H1 (cell line): ENCODE results near the gene SIRT6. TPM values are rescaled to one million over a fixed set of nuclear protein-coding genes. Genes with fewer than 3 reads are reported as not detected.

ENCODE experiments used
- CTCF ChIA-PET: fragments of 300-600 bp; sonication (Branson Sonifier 250); formaldehyde crosslinking; loops from one replicate; lab custom pipeline; 2021; ENCODE audit not compliant: partially characterized antibody; lab: Charles Lee
- POLR2A ChIA-PET: fragments of 300-600 bp; sonication (Branson Sonifier 250); formaldehyde crosslinking; loops from one replicate; lab custom pipeline; 2021; ENCODE audit warnings: inconsistent platforms; ENCODE audit not compliant: partially characterized antibody; lab: Charles Lee
- DNase-seq, 2 experiments: peaks; one replicate each; pipeline versions ENCODE4 v3.0.0 to v3.0.0-alpha.2; 2010 to 2022; ENCODE audit warnings: low spot score in 2 of 2, low read depth in 1 of 2, mixed read lengths in 1 of 2
- FAIRE-seq: peaks from 2 replicates; lab custom pipeline; 2011; peaks lifted over from hg19 to GRCh38; lab: Jason Lieb, UNC
- H2AFZ ChIP-seq: 2 replicates; pipeline ENCODE4 v1.8.1; 2012; ENCODE audit warnings: low read length, inconsistent platforms
- H2AK5ac ChIP-seq: 2 replicates; pipeline ENCODE4 v1.6.1; 2013; ENCODE audit warnings: low read depth, low read length
- H2BK120ac ChIP-seq: replicated peaks from 2 replicates; pipeline ENCODE3; 2013; ENCODE audit warnings: low read depth, low read length, inconsistent platforms
- H2BK12ac ChIP-seq: 2 replicates; pipeline ENCODE4 v1.6.1; 2013; ENCODE audit warnings: low read depth, low read length
- H2BK15ac ChIP-seq: 2 replicates; pipeline ENCODE4 v1.6.1; 2013; ENCODE audit warnings: low read length
- H2BK20ac ChIP-seq: 2 replicates; pipeline ENCODE4 v1.6.1; 2013; ENCODE audit warnings: low read length
- H2BK5ac ChIP-seq: 2 replicates; pipeline ENCODE4 v1.6.1; 2013; ENCODE audit warnings: low read depth, low read length
- H3K14ac ChIP-seq: 2 replicates; pipeline ENCODE4 v1.6.1; 2013; ENCODE audit warnings: inconsistent platforms; ENCODE audit not compliant: insufficient read length
- H3K18ac ChIP-seq: 2 replicates; pipeline ENCODE4 v1.6.1; 2013; ENCODE audit warnings: low read length; ENCODE audit errors: extremely low read depth
- H3K23ac ChIP-seq: 2 replicates; pipeline ENCODE4 v1.6.1; 2013; ENCODE audit warnings: inconsistent platforms; ENCODE audit not compliant: insufficient read length
- H3K23me2 ChIP-seq: 2 replicates; pipeline ENCODE4 v1.6.1; 2013; ENCODE audit warnings: low read depth, low read length
- H3K27ac ChIP-seq: 2 replicates; pipeline ENCODE4 v1.6.1; 2011; ENCODE audit warnings: low read depth, low read length, inconsistent platforms
- H3K27me3 ChIP-seq, 4 experiments: replicated peaks in 1 of 4; 1 replicate in 1 of 4; 2 replicates in 3 of 4; pipeline versions ENCODE4 v1.6.1 to v1.8.1; 2011 to 2013; ENCODE audit warnings: low read length in 3 of 4, mild to moderate bottlenecking in 3 of 4, inconsistent platforms in 2 of 4, mixed read lengths in 2 of 4, moderate library complexity in 1 of 4; ENCODE audit not compliant: control insufficient read depth in 3 of 4, insufficient read depth in 3 of 4; ENCODE audit errors: extremely low read depth in 1 of 4
- H3K36me3 ChIP-seq, 4 experiments: 2 replicates each; pipeline versions ENCODE4 v1.6.1 to v1.8.1; 2011 to 2013; ENCODE audit warnings: mild to moderate bottlenecking in 4 of 4, low read length in 3 of 4, moderate library complexity in 2 of 4, control low read depth in 1 of 4, inconsistent platforms in 1 of 4; ENCODE audit not compliant: insufficient read depth in 4 of 4, control insufficient read depth in 2 of 4
- H3K4ac ChIP-seq: replicated peaks from 2 replicates; pipeline ENCODE3; 2013; ENCODE audit warnings: low read length, low read depth, mixed read lengths, inconsistent platforms; ENCODE audit not compliant: insufficient read length
- H3K4me1 ChIP-seq, 4 experiments: replicated peaks in 1 of 4; 1 replicate in 1 of 4; 2 replicates in 3 of 4; pipeline versions ENCODE4 v1.6.1 to v1.8.1; 2011 to 2013; ENCODE audit warnings: low read length in 3 of 4, inconsistent platforms in 2 of 4, mixed read lengths in 1 of 4; ENCODE audit not compliant: insufficient read depth in 4 of 4, control insufficient read depth in 3 of 4
- H3K4me2 ChIP-seq, 2 experiments: 2 replicates each; pipeline versions ENCODE4 v1.6.1 to v1.8.1; 2011 to 2013; ENCODE audit warnings: low read depth in 2 of 2, low read length in 2 of 2, control low read depth in 1 of 2, inconsistent platforms in 1 of 2, mild to moderate bottlenecking in 1 of 2; ENCODE audit not compliant: insufficient read depth in 1 of 2
- H3K4me3 ChIP-seq, 4 experiments: fragments of 200-600, 300-600 bp in 1 of 4; sonication (generic), shearing (Covaris generic), sonication (Bioruptor Twin) in 1 of 4; 2 replicates each; pipeline versions ENCODE4 v1.5.1 to v1.8.1; 2011 to 2016; ENCODE audit warnings: low read length in 4 of 4, low read depth in 3 of 4, control low read depth in 2 of 4, inconsistent platforms in 2 of 4, mild to moderate bottlenecking in 2 of 4, mixed read lengths in 1 of 4, moderate library complexity in 1 of 4; ENCODE audit not compliant: insufficient read depth in 2 of 4; ENCODE audit errors: extremely low read depth in 1 of 4
- H3K56ac ChIP-seq: replicated peaks from 2 replicates; pipeline ENCODE3; 2013; ENCODE audit warnings: low read depth, mild to moderate bottlenecking, mixed read lengths, low read length, inconsistent platforms; ENCODE audit not compliant: insufficient read length
- H3K79me1 ChIP-seq: 2 replicates; pipeline ENCODE4 v1.6.1; 2013; ENCODE audit warnings: low read depth, low read length, control low read depth
- H3K79me2 ChIP-seq, 2 experiments: 2 replicates each; pipeline versions ENCODE4 v1.6.1 to v1.8.1; 2012 to 2013; ENCODE audit warnings: low read length in 2 of 2, mild to moderate bottlenecking in 2 of 2, inconsistent platforms in 1 of 2; ENCODE audit not compliant: insufficient read depth in 2 of 2, control insufficient read depth in 1 of 2
- H3K9ac ChIP-seq, 4 experiments: replicated peaks in 1 of 4; 1 replicate in 1 of 4; 2 replicates in 3 of 4; pipeline versions ENCODE4 v1.6.1 to v1.8.1; 2011 to 2013; ENCODE audit warnings: low read depth in 3 of 4, low read length in 3 of 4, control low read depth in 2 of 4, mild to moderate bottlenecking in 2 of 4, moderate library complexity in 2 of 4, inconsistent platforms in 1 of 4; ENCODE audit errors: extremely low read depth in 1 of 4
- H3K9me3 ChIP-seq, 2 experiments: 2 replicates each; pipeline versions ENCODE4 v1.6.1 to v1.8.1; 2012 to 2013; ENCODE audit warnings: mild to moderate bottlenecking in 2 of 2, moderate library complexity in 2 of 2, control low read depth in 1 of 2, inconsistent platforms in 1 of 2, low read depth in 1 of 2, low read length in 1 of 2, mixed read lengths in 1 of 2; ENCODE audit not compliant: insufficient read depth in 2 of 2
- H4K20me1 ChIP-seq, 2 experiments: replicated peaks in 1 of 2; 2 replicates each; pipeline versions ENCODE3 to v1.8.1; 2011 to 2013; ENCODE audit warnings: inconsistent platforms in 2 of 2, low read length in 2 of 2, mild to moderate bottlenecking in 1 of 2; ENCODE audit not compliant: insufficient read depth in 2 of 2, control insufficient read depth in 1 of 2
- H4K5ac ChIP-seq: 2 replicates; pipeline ENCODE4 v1.6.1; 2013; ENCODE audit warnings: low read length, low read depth, mixed read lengths, inconsistent platforms; ENCODE audit not compliant: insufficient read length
- H4K8ac ChIP-seq: 2 replicates; pipeline ENCODE4 v1.8.0; 2013; ENCODE audit warnings: mild to moderate bottlenecking, moderate library complexity, low read length, inconsistent platforms; ENCODE audit not compliant: insufficient read depth; ENCODE audit errors: extremely low read depth
- H4K91ac ChIP-seq: replicated peaks from 2 replicates; pipeline ENCODE3; 2013; ENCODE audit warnings: low read length, mixed read lengths, inconsistent platforms; ENCODE audit not compliant: insufficient read length
- ATF3 ChIP-seq: IDR thresholded peaks from 2 replicates; pipeline ENCODE4 v1.6.1; 2011; ENCODE audit warnings: low read depth, mild to moderate bottlenecking, low read length; ENCODE audit not compliant: insufficient read depth
- CEBPB ChIP-seq: IDR thresholded peaks from 2 replicates; pipeline ENCODE4 v1.6.1; 2012; ENCODE audit warnings: low read depth, low read length
- CREB1 ChIP-seq: IDR thresholded peaks from 2 replicates; pipeline ENCODE4 v1.6.1; 2012; ENCODE audit warnings: inconsistent platforms
- CTBP2 ChIP-seq: IDR thresholded peaks from 2 replicates; pipeline ENCODE4 v1.7.0; 2011; ENCODE audit warnings: borderline replicate concordance, mild to moderate bottlenecking, moderate library complexity, mixed read lengths, low read length; ENCODE audit not compliant: insufficient read depth, insufficient read length
- FOSL1 ChIP-seq: IDR thresholded peaks from 2 replicates; pipeline ENCODE4 v1.6.1; 2011; ENCODE audit warnings: mild to moderate bottlenecking, low read depth, low read length, moderate library complexity; ENCODE audit not compliant: insufficient read depth
- HDAC6 ChIP-seq: IDR thresholded peaks from one replicate; pipeline ENCODE4 v1.7.1; 2012; ENCODE audit warnings: low read depth, mild to moderate bottlenecking, inconsistent platforms, low read length, moderate library complexity
- KDM4A ChIP-seq: IDR thresholded peaks from one replicate; pipeline ENCODE4 v1.7.1; 2012; ENCODE audit warnings: low read depth, mild to moderate bottlenecking, moderate library complexity, low read length, inconsistent platforms; ENCODE audit not compliant: severe bottlenecking
- KDM5A ChIP-seq: fragments of 200-600 bp; IDR thresholded peaks from 2 replicates; pipeline ENCODE4 v1.7.1; 2012; ENCODE audit warnings: mild to moderate bottlenecking, low read length, inconsistent platforms, mixed read lengths
- PHF8 ChIP-seq: fragments of 200-600 bp; sonication (generic); conservative IDR thresholded peaks from 2 replicates; pipeline ENCODE4 v1.7.1; 2012; ENCODE audit warnings: low read depth, mild to moderate bottlenecking, inconsistent platforms, low read length, moderate library complexity
- POLR2A ChIP-seq, 2 experiments: IDR thresholded peaks; 1 replicate in 1 of 2; 2 replicates in 1 of 2; pipeline ENCODE4 v1.6.1; 2011; ENCODE audit warnings: low read depth in 2 of 2, low read length in 2 of 2, mild to moderate bottlenecking in 2 of 2; ENCODE audit errors: control extremely low read depth in 1 of 2
- SUZ12 ChIP-seq: fragments of 200-600 bp; sonication (generic); IDR thresholded peaks from 2 replicates; pipeline ENCODE4 v1.6.1; 2012; ENCODE audit warnings: mild to moderate bottlenecking, inconsistent platforms, low read length, moderate library complexity, mixed read lengths
- TAF1 ChIP-seq: IDR thresholded peaks from 2 replicates; pipeline ENCODE4 v1.6.1; 2011; ENCODE audit warnings: mild to moderate bottlenecking, low read depth, low read length
- TAF7 ChIP-seq: optimal IDR thresholded peaks from 2 replicates; pipeline ENCODE3; 2011; ENCODE audit warnings: low read depth, mild to moderate bottlenecking, inconsistent platforms, low read length, moderate library complexity, borderline replicate concordance
- TCF12 ChIP-seq: IDR thresholded peaks from 2 replicates; pipeline ENCODE4 v1.6.1; 2011; ENCODE audit warnings: low read depth, mild to moderate bottlenecking, low read length
- WGBS, 2 experiments: shearing (Covaris generic) in 1 of 2; methylation state at CpG; one replicate each; pipeline versions ENCODE4 v1.1.6 to v1.1.7; 2013 to 2015; ENCODE audit warnings: low lambda C conversion rate in 2 of 2, mixed read lengths in 2 of 2, inconsistent platforms in 1 of 2, low coverage in 1 of 2, missing lambda C conversion rate in 1 of 2; ENCODE audit not compliant: insufficient replicate concordance in 2 of 2, insufficient coverage in 1 of 2, insufficient read length in 1 of 2; ENCODE audit errors: extremely low coverage in 1 of 2, missing lambda C conversion rate in 1 of 2; 5-methylcytosine and 5-hydroxymethylcytosine counted together
- polyA plus RNA-seq, 7 experiments: library from polyadenylated mRNA; depleted of rRNA in 3 of 7; stranded (reverse) in 5 of 7; unstranded in 2 of 7; fragments of >200 nt in 5 of 7; fragments of 200-250 nt in 2 of 7; gene quantifications; 1 replicate in 5 of 7; 2 replicates in 1 of 7; 4 replicates in 1 of 7; pipeline versions ENCODE4 v1.2.1 to v1.2.3, GENCODE V29; 2011 to 2013; ENCODE audit warnings: missing spikeins in 2 of 7, mixed read lengths in 2 of 7
- total RNA-seq: library from RNA; stranded (reverse); fragmentation: NEBNext Ultra II Directional; extraction: Animal tissue kit (Norgen Biotek cat#: 25700); gene quantifications from 2 replicates; pipeline ENCODE4 v1.2.1, GENCODE V29; 2021

SIRT6 gene
- total and polyA plus RNA-seq, 2 of the 8 experiments (the other 6 are each of a cell fraction or from before 2014, with no cell fraction given), result 25.2 to 27.0 TPM

- Histone ChIP-seq H3K14ac (no peak overlapping the region), H2BK15ac (no peak overlapping the region), H3K4ac (no peak overlapping the region), H3K23ac (no peak overlapping the region), H2BK12ac (no peak overlapping the region), H4K91ac (no peak overlapping the region), H3K79me1 (peaks cover 2% of the 10 kb centered on the region), H3K36me3 (no peaks in the 10 kb centered on the region; a peak in 2 of 8 replicates), H3K9ac (no peak overlapping the region), H4K20me1 (peaks cover 2 to 5% of the 10 kb centered on the region in 2 experiments), H2BK5ac (no peak overlapping the region), H2AFZ (no peak overlapping the region), H3K23me2 (peaks cover 5% of the 10 kb centered on the region), H3K79me2 (no peaks in the 10 kb centered on the region; a peak in 1 of 4 replicates), H2BK20ac (no peak overlapping the region), H4K5ac (no peak overlapping the region), H3K27me3 (no peaks in the 10 kb centered on the region), H3K56ac (no peak overlapping the region), H4K8ac (no peak overlapping the region), H3K9me3 (no peaks in the 10 kb centered on the region), H3K27ac (no peak overlapping the region), H3K18ac (no peak overlapping the region), H3K4me1 (peaks cover 0 to 3% (median under 1%) of the 10 kb centered on the region in 4 experiments; a peak in 2 of 7 replicates), H3K4me2 (no peak overlapping the region), H3K4me3 (no peak overlapping the region), H2BK120ac (no peak overlapping the region), H2AK5ac (no peak overlapping the region)
- CTCF ChIA-PET, result interaction anchor here (1.2 to 2.8 kb wide), 2 partner anchors 23 to 38 kb away, joined by 3 to 12 read pairs; no protein-coding TSS in a partner anchor
- 91% methylated on average over 18 of the region's 18 CpGs; no CpG with 5 or more reads in 1 of the 2 experiments for WGBS, 2 experiments
- no peak for FAIRE-seq
- DNase-seq, result no peak
- POLR2A ChIA-PET, result no interaction called here
- TF ChIP-seq FOSL1 (no peak), PHF8 (no peak), TCF12 (no peak), CTBP2 (no peak), HDAC6 (no peak), TAF1 (no peak), KDM4A (no peak), SUZ12 (no peak), TAF7 (no peak), POLR2A (IDR thresholded peaks at IDR 0.05; ENCODE audit: control extremely low read depth in 1 of 2, low read depth in 2 of 2, low read length in 2 of 2) (no peak), KDM5A (no peak), CREB1 (no peak), ATF3 (no peak), CEBPB (no peak)
Measured at GRCh38 chr19:4178990-4179389, 3.4 kb downstream of the SIRT6 start.
